HL-60 (cell line): Measurements from ENCODE around the gene WIF1.

Experiments used
- POLR2AphosphoS5 ChIP-seq: IDR thresholded peaks from 2 replicates; pipeline ENCODE4 v1.6.1; 2012; ENCODE audit warnings: low read depth
- TF ChIP-seq, protein P1 (sequence below): IDR thresholded peaks from one replicate; pipeline ENCODE4 v1.5.1; 2011; ENCODE audit warnings: low read length, control low read depth, inconsistent platforms; ENCODE audit not compliant: insufficient read depth

DNA sequence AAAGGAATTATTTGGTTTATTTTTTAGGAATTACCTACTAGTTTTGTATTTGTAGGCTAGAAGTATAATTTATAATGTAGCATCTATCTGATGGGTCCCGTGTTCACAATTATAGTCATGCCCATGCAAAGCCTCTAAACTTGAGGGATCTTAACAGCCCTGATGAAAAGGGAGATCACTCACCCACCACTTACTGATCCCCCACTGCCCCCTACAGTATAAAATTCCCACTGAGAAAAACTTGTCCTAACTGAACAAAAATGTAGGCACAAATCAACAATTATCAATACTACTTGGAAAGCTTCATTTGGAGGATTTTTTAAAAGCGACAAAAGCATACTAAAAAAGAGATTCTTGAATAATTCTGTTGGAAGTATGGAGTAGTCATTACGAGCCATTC lies 21.0 kb downstream of the WIF1 start:
- TF ChIP-seq, protein P1, sequence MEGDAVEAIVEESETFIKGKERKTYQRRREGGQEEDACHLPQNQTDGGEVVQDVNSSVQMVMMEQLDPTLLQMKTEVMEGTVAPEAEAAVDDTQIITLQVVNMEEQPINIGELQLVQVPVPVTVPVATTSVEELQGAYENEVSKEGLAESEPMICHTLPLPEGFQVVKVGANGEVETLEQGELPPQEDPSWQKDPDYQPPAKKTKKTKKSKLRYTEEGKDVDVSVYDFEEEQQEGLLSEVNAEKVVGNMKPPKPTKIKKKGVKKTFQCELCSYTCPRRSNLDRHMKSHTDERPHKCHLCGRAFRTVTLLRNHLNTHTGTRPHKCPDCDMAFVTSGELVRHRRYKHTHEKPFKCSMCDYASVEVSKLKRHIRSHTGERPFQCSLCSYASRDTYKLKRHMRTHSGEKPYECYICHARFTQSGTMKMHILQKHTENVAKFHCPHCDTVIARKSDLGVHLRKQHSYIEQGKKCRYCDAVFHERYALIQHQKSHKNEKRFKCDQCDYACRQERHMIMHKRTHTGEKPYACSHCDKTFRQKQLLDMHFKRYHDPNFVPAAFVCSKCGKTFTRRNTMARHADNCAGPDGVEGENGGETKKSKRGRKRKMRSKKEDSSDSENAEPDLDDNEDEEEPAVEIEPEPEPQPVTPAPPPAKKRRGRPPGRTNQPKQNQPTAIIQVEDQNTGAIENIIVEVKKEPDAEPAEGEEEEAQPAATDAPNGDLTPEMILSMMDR: no peak
- no peak for TF ChIP-seq POLR2AphosphoS5
